ENCODE results near the gene PRDM2. TPM values are rescaled to one million over a fixed set of nuclear protein-coding genes. Genes with fewer than 3 reads are reported as not detected.

PRDM2 gene
- total and polyA plus RNA-seq, 2 of the 13 experiments (the other 11 are each of a cell fraction or from before 2014, with no cell fraction given), result 4.0 to 6.5 TPM

DNA sequence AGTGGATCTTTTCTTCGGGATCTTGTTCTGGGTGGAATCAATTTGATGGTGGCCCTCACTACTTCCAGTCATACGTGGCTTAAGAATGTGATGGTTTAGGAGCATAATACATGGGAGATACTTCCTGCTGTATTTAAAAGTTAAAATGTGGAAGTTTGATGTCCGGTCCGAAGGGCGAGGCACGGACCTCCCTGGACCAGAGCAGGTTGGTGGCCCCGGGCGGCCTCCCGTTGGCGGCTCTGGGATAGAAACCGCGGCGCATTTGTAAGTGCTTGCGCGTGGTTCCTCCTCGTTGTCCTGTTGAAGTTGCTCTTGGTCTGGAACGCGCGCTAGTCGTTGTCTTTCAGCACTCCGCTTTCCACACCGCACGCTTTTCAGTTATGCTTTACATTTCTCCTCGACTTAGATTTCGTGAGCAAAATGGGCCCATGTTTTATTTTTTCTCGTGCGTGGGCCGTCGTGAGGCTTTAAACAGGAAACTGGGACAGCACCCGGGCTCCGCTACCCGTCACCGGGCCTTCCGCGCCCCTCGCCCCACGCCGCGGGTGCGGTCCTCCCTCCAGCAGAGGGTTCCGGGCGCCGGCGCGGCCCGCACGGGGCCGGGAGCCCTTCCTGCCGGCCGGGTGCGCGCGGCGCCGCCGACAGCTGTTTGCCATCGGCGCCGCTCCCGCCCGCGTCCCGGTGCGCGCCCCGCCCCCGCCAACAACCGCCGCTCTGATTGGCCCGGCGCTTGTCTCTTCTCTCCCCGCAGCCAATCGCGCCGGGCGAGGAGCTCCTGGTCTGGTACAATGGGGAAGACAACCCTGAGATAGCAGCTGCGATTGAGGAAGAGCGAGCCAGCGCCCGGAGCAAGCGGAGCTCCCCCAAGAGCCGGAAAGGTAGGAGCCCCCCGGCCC, 48.9 kb downstream of the PRDM2 start (continued):
- TF ChIP-seq ZNF773 (CRISPR knock-in tag; IDR thresholded peaks at IDR 0.05; ENCODE audit: borderline replicate concordance) (no peak), ZNF607 (CRISPR knock-in tag; IDR thresholded peaks at IDR 0.05; ENCODE audit: borderline replicate concordance) (peak; percentile 46; the same call in 1 of the 2 replicates), CEBPG (CRISPR knock-in tag; IDR thresholded peaks at IDR 0.05) (no peak), KMT2A (CRISPR knock-in tag; IDR thresholded peaks at IDR 0.05) (no peak), MTA1 (CRISPR knock-in tag; IDR thresholded peaks at IDR 0.05; ENCODE audit: borderline replicate concordance) (no peak), ATM (IDR thresholded peaks at IDR 0.05; ENCODE audit: borderline replicate concordance) (no peak), HOXD1 (CRISPR knock-in tag; IDR thresholded peaks at IDR 0.05) (no peak), KLF11 (CRISPR knock-in tag; IDR thresholded peaks at IDR 0.05) (no peak), ASH2L (IDR thresholded peaks at IDR 0.05; ENCODE audit: insufficient read length, low read depth, low read length) (peak; percentile 45), ZNF605 (CRISPR knock-in tag; IDR thresholded peaks at IDR 0.05) (no peak), ZNF460 (CRISPR knock-in tag; IDR thresholded peaks at IDR 0.05; ENCODE audit: borderline replicate concordance) (no peak), ZNF737 (CRISPR knock-in tag; IDR thresholded peaks at IDR 0.05; ENCODE audit: borderline replicate concordance) (no peak), ZNF761 (CRISPR knock-in tag; conservative IDR thresholded peaks at IDR 0.05) (no peak), GZF1 (CRISPR knock-in tag; IDR thresholded peaks at IDR 0.05) (no peak), AKAP8 (CRISPR knock-in tag; IDR thresholded peaks at IDR 0.05) (no peak), ZNF441 (CRISPR knock-in tag; IDR thresholded peaks at IDR 0.05; ENCODE audit: borderline replicate concordance) (peak; percentile 53; the same call in 1 of the 2 replicates), TRIM24 (CRISPR knock-in tag; IDR thresholded peaks at IDR 0.05) (no peak), U2AF1 (optimal IDR thresholded peaks at IDR 0.05; ENCODE audit: low read depth, low read length) (no peak), IRX3 (CRISPR knock-in tag; IDR thresholded peaks at IDR 0.05; ENCODE audit: borderline replicate concordance, low read depth) (no peak), ZNF337 (CRISPR knock-in tag; IDR thresholded peaks at IDR 0.05; ENCODE audit: borderline replicate concordance, low read depth) (0 out of 2 replicates have a peak, but pooled peaks have one; percentile 29), GABPB1 (CRISPR knock-in tag; IDR thresholded peaks at IDR 0.05) (peak; percentile 66; the same call in 1 of the 2 replicates), CENPT (CRISPR knock-in tag; IDR thresholded peaks at IDR 0.05; ENCODE audit: low read depth) (no peak), GATAD1 (CRISPR knock-in tag; IDR thresholded peaks at IDR 0.05) (peak; percentile 41; the same call in 1 of the 2 replicates), DR1 (CRISPR knock-in tag; IDR thresholded peaks at IDR 0.05) (0 out of 2 replicates have a peak, but pooled peaks have one; percentile 25)
- TF ChIP-seq, protein P1, sequence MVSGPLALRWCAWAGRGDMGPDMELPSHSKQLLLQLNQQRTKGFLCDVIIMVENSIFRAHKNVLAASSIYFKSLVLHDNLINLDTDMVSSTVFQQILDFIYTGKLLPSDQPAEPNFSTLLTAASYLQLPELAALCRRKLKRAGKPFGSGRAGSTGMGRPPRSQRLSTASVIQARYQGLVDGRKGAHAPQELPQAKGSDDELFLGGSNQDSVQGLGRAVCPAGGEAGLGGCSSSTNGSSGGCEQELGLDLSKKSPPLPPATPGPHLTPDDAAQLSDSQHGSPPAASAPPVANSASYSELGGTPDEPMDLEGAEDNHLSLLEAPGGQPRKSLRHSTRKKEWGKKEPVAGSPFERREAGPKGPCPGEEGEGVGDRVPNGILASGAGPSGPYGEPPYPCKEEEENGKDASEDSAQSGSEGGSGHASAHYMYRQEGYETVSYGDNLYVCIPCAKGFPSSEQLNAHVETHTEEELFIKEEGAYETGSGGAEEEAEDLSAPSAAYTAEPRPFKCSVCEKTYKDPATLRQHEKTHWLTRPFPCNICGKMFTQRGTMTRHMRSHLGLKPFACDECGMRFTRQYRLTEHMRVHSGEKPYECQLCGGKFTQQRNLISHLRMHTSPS (CRISPR knock-in tag; IDR thresholded peaks at IDR 0.05; ENCODE audit: low read depth), result no peak
- TF ChIP-seq, protein P2, sequence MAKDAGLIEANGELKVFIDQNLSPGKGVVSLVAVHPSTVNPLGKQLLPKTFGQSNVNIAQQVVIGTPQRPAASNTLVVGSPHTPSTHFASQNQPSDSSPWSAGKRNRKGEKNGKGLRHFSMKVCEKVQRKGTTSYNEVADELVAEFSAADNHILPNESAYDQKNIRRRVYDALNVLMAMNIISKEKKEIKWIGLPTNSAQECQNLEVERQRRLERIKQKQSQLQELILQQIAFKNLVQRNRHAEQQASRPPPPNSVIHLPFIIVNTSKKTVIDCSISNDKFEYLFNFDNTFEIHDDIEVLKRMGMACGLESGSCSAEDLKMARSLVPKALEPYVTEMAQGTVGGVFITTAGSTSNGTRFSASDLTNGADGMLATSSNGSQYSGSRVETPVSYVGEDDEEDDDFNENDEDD (CRISPR knock-in tag; IDR thresholded peaks at IDR 0.05; ENCODE audit: borderline replicate concordance), result peak; percentile 65; the same call in 1 of the 2 replicates
- TF ChIP-seq, protein P3, sequence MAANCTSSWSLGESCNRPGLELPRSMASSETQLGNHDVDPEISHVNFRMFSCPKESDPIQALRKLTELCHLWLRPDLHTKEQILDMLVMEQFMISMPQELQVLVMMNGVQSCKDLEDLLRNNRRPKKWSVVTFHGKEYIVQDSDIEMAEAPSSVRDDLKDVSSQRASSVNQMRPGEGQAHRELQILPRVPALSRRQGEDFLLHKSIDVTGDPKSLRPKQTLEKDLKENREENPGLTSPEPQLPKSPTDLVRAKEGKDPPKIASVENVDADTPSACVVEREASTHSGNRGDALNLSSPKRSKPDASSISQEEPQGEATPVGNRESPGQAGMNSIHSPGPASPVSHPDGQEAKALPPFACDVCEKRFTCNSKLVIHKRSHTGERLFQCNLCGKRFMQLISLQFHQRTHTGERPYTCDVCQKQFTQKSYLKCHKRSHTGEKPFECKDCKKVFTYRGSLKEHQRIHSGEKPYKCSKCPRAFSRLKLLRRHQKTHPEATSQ (CRISPR knock-in tag; IDR thresholded peaks at IDR 0.05; ENCODE audit: borderline replicate concordance), result no peak

All from HepG2 (cell line).